Right lobe of liver (tissue), 4 donors: Measurements from ENCODE around the gene HOXD1.

ENCODE experiments used
- POLR2A ChIP-seq: fragments of 450-650 bp; IDR thresholded peaks from one replicate; pipeline ENCODE4 v1.6.1; 2017; ENCODE audit warnings: antibody characterized with exemption, mild to moderate bottlenecking
- TF ChIP-seq, protein P1 (sequence below), 4 donors: fragments of 200-600 bp in 3 of 4; fragments of 450-650 bp in 1 of 4; IDR thresholded peaks; one replicate each; pipeline versions ENCODE4 v1.5.1 to v1.8.0; 2016 to 2022; ENCODE audit warnings: antibody characterized with exemption in 4 of 4, mild to moderate bottlenecking in 2 of 4
- donor health status: DM: no; HTN: no; CAD: no.
- donor health status: DM: no; HTN: no; CAD: no.
- donor health status: DM: no; HTN: yes; CAD: no.

DNA sequence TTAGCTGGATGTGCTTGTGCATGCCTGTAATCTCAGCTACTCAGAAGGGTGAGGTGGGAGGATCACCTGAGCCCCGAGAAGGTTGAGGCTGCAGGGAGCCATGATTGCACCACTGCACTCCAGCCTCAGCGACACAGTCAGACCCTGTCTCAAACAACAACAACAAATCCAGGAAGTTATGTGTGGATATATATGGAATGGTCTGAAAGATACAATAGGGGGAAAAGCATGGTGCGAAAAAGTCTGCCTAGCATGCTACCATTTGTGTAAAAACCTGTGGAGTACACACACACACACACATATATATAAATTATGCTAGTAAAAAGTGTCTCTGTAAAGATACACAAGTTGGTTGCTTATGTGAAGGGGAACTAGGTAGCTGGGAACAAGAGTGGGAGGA is 6.9 kb upstream of the HOXD1 start:
- TF ChIP-seq POLR2A, result no peak
- TF ChIP-seq, protein P1, sequence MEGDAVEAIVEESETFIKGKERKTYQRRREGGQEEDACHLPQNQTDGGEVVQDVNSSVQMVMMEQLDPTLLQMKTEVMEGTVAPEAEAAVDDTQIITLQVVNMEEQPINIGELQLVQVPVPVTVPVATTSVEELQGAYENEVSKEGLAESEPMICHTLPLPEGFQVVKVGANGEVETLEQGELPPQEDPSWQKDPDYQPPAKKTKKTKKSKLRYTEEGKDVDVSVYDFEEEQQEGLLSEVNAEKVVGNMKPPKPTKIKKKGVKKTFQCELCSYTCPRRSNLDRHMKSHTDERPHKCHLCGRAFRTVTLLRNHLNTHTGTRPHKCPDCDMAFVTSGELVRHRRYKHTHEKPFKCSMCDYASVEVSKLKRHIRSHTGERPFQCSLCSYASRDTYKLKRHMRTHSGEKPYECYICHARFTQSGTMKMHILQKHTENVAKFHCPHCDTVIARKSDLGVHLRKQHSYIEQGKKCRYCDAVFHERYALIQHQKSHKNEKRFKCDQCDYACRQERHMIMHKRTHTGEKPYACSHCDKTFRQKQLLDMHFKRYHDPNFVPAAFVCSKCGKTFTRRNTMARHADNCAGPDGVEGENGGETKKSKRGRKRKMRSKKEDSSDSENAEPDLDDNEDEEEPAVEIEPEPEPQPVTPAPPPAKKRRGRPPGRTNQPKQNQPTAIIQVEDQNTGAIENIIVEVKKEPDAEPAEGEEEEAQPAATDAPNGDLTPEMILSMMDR (IDR thresholded peaks at IDR 0.05), result no peak
